WTC11 (cell line): ENCODE data around the gene PRC1.

Experiments
- CDX4 ChIP-seq: fragments of 250-450 bp; sonication (Bioruptor Pico); IDR thresholded peaks from 2 replicates; pipeline ENCODE4 v1.9.0; 2021; ENCODE audit warnings: moderate library complexity, mild to moderate bottlenecking, inconsistent platforms, borderline replicate concordance
- TF ChIP-seq, protein P1 (sequence below): sonication (generic); formaldehyde crosslinking; IDR thresholded peaks from 2 replicates; pipeline ENCODE4 v1.8.1; 2023; ENCODE audit warnings: mild to moderate bottlenecking, missing genetic modification reagents

DNA sequence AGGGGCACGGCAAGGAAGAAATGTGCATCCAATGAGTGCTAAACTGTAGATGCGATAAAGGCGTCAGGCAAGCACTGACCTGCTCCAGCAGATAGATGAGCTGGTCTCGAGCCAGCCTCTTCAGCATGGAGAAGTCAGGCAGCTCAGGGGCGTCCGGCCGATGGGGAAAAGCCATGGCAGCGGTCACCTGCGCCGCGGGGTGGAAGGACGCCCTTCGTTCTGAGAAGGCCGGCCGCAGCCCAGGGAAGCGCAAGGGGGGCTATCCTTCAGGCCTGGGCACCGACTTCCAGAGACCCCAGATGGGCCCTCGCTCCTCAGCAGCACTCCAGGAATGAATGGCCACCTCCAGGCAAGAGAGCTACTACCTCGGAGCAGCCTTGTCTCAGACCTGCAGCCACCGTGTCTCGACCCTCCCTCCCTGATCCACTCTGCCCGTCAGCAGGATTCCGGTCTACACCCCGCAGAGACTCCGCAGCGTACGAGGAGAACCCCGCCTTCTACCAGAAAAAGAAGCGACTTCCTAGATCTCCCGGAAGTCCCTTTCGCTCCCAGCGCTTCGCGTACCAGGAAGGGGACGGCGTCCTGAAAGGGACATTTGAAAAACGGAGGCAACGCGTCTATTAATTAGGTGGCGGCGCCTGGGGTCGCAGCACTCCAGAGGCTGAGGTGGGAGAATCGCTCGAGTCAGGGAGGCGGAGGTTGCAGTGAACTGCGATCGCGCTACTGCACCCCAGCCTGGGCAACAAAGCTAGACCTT, 27.9 kb upstream of the PRC1 start, which contains the start of gene VPS33B:
- TF ChIP-seq CDX4, result no peak
- TF ChIP-seq, protein P1, sequence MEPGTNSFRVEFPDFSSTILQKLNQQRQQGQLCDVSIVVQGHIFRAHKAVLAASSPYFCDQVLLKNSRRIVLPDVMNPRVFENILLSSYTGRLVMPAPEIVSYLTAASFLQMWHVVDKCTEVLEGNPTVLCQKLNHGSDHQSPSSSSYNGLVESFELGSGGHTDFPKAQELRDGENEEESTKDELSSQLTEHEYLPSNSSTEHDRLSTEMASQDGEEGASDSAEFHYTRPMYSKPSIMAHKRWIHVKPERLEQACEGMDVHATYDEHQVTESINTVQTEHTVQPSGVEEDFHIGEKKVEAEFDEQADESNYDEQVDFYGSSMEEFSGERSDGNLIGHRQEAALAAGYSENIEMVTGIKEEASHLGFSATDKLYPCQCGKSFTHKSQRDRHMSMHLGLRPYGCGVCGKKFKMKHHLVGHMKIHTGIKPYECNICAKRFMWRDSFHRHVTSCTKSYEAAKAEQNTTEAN, result no peak
